Smooth muscle cell (in vitro differentiated cells): ENCODE measurements around the gene MDC1. TPM values are rescaled to one million over a fixed set of nuclear protein-coding genes. Genes with fewer than 3 reads are reported as not detected.
"Not testable (repeated sequence)": the region's sequence is repeated elsewhere in the genome, so short reads cannot be mapped to it uniquely, and the experiment has no call there.

ENCODE experiments used
- DNase-seq: peaks from one replicate; lab custom pipeline; 2025; ENCODE audit not compliant: unreplicated experiment; lab: John Stamatoyannopoulos, UW
- H2AFZ ChIP-seq: fragments of 200-600 bp; sonication (generic); 2 replicates; pipeline ENCODE4 v1.6.0; 2016; ENCODE audit warnings: antibody characterized with exemption, low read depth, mild to moderate bottlenecking
- H3F3A ChIP-seq: fragments of 200-600 bp; sonication (generic); 2 replicates; pipeline ENCODE4 v1.6.0; 2017; ENCODE audit warnings: antibody characterized with exemption, low read depth
- H3K27ac ChIP-seq: fragments of 200-600 bp; sonication (generic); 2 replicates; pipeline ENCODE4 v1.5.1; 2016; ENCODE audit warnings: low read depth, mild to moderate bottlenecking
- H3K27me3 ChIP-seq: fragments of 200-600 bp; sonication (generic); 2 replicates; pipeline ENCODE4 v1.6.1; 2016; ENCODE audit warnings: low read depth, mild to moderate bottlenecking
- H3K36me3 ChIP-seq: fragments of 200-600 bp; sonication (generic); 2 replicates; pipeline ENCODE4 v1.5.1; 2016; ENCODE audit warnings: low read depth
- H3K4me1 ChIP-seq: fragments of 200-600 bp; sonication (generic); 2 replicates; pipeline ENCODE4 v1.5.1; 2016; ENCODE audit warnings: low read depth
- H3K4me2 ChIP-seq: fragments of 200-600 bp; sonication (generic); 2 replicates; pipeline ENCODE4 v1.6.0; 2016; ENCODE audit warnings: mild to moderate bottlenecking
- H3K4me3 ChIP-seq: fragments of 200-600 bp; sonication (generic); 2 replicates; pipeline ENCODE4 v1.5.1; 2016; ENCODE audit warnings: mild to moderate bottlenecking
- H3K79me2 ChIP-seq: fragments of 200-600 bp; sonication (generic); 2 replicates; pipeline ENCODE4 v1.6.0; 2016; ENCODE audit warnings: low read depth, mild to moderate bottlenecking
- H3K9ac ChIP-seq: fragments of 200-600 bp; sonication (generic); 2 replicates; pipeline ENCODE4 v1.6.0; 2016; ENCODE audit warnings: low read depth
- H3K9me3 ChIP-seq: fragments of 200-600 bp; sonication (generic); replicated peaks from 2 replicates; pipeline ENCODE4 v1.5.1; 2016; ENCODE audit warnings: low read depth
- H4K20me1 ChIP-seq: fragments of 200-600 bp; sonication (generic); 2 replicates; pipeline ENCODE4 v1.6.0; 2016; ENCODE audit warnings: low read depth
- CTCF ChIP-seq: fragments of 200-600 bp; sonication (generic); IDR thresholded peaks from 2 replicates; pipeline ENCODE4 v1.5.1; 2017; ENCODE audit warnings: borderline replicate concordance, mild to moderate bottlenecking, antibody characterized with exemption; ENCODE audit not compliant: insufficient read depth, poor library complexity, severe bottlenecking
- WGBS: methylation state at CpG from one replicate; pipeline ENCODE4 v1.1.7; 2016; ENCODE audit warnings: low lambda C conversion rate; 5-methylcytosine and 5-hydroxymethylcytosine counted together
- polyA plus RNA-seq: library from polyadenylated mRNA; unstranded; fragments of >200 nt; fragmentation: Nextera tagmentation; extraction: Ambion mirVana; gene quantifications from 2 replicates; pipeline ENCODE4 v1.2.1, GENCODE V29; 2016
- total RNA-seq: library from RNA; depleted of rRNA; stranded (reverse); fragments of >200 nt; gene quantifications from 2 replicates; pipeline ENCODE4 v1.2.3, GENCODE V29; 2014

MDC1 gene
- total and polyA plus RNA-seq, 2 experiments from 2014 or later = 7.0 to 17.1 TPM

DNA sequence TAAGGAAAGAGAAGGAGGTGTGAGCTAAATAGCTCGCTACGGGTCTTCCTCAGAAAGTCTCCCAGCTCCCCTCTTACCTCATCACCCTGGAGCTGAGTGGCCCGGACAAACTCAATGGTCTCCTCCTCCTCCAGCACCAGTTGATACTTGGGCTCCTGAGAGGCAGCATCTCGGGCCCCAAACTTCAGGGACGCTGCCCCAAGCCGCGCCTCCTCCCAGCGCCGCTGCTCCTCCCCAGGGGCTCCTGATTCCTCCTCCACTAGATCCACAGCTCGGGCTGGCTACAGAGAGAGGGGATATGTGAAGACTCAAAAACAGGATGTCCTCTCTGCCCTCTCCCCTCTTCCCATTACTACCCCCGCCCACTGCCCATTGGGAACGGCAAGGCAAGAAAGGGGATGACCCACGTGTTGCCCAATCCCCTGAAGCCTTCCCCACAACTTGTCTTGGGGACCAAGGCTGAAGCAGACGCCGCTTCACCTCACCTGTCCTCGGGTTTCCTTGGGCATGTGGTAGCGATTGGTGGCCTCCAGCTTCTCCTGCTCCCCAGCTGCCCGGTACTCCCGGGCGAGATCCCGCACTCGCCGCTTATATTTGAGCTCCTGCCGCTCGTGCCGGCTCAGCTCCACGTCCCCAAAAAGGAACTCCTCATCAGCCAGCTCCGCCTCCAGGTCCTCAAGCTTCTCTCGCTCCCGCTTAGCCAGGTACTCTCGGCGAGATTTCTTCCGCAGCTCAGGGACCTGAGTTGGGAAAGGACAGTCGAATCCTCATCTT, 51.9 kb downstream of the MDC1 start:
- Histone ChIP-seq H3K4me2 (no peak overlapping the region), H3F3A (no peaks in the 10 kb centered on the region), H3K9ac (no peak overlapping the region), H3K9me3 (no peaks in the 10 kb centered on the region), H2AFZ (no peak overlapping the region), H3K4me1 (no peaks in the 10 kb centered on the region), H3K36me3 (peaks cover 3% of the 10 kb centered on the region), H4K20me1 (no peaks in the 10 kb centered on the region), H3K79me2 (no peaks in the 10 kb centered on the region), H3K27me3 (no peaks in the 10 kb centered on the region), H3K27ac (no peak overlapping the region), H3K4me3 (no peak overlapping the region)
- DNase-seq = no peak
- TF ChIP-seq CTCF = no peak
- WGBS = 97% methylated on average over 34 of the region's 34 CpGs

GRCh38 chr6:30657922-30658321, 59.2 kb downstream of the MDC1 start:
- H3K9me3 ChIP-seq, H2AFZ ChIP-seq, H3K79me2 ChIP-seq, H3K4me1 ChIP-seq, H3K36me3 ChIP-seq, H3K9ac ChIP-seq, DNase-seq, H3K27me3 ChIP-seq, H3F3A ChIP-seq, H3K27ac ChIP-seq, H3K4me2 ChIP-seq, H3K4me3 ChIP-seq, H4K20me1 ChIP-seq: not testable (repeated sequence)
- 94% methylated on average over 5 of the region's 5 CpGs for WGBS

- TF ChIP-seq CTCF = no peak
- Histone ChIP-seq H3K9me3 (no peaks in the 10 kb centered on the region), H4K20me1 (no peaks in the 10 kb centered on the region), H3K9ac (no peak overlapping the region), H3F3A (no peaks in the 10 kb centered on the region), H3K27me3 (no peaks in the 10 kb centered on the region), H3K27ac (no peak overlapping the region), H3K4me2 (no peak overlapping the region), H3K79me2 (no peaks in the 10 kb centered on the region), H3K4me1 (no peaks in the 10 kb centered on the region), H3K4me3 (no peak overlapping the region), H3K36me3 (peaks cover 3% of the 10 kb centered on the region), H2AFZ (no peak overlapping the region)
- DNase-seq = no peak
These were observed 59.6 kb downstream of the MDC1 start for GRCh38 chr6:30657454-30657853.

- Histone ChIP-seq H3K36me3 (peaks cover 7% of the 10 kb centered on the region), H2AFZ (no peak overlapping the region), H3K4me3 (no peak overlapping the region), H3K9me3 (no peaks in the 10 kb centered on the region), H3K27ac (no peak overlapping the region), H3K79me2 (no peaks in the 10 kb centered on the region), H4K20me1 (no peaks in the 10 kb centered on the region), H3F3A (no peaks in the 10 kb centered on the region), H3K27me3 (no peaks in the 10 kb centered on the region), H3K9ac (no peak overlapping the region), H3K4me2 (no peak overlapping the region), H3K4me1 (no peaks in the 10 kb centered on the region)
- WGBS = 93% methylated on average over 7 of the region's 7 CpGs
- no peak for TF ChIP-seq CTCF
- DNase-seq = no peak
These were observed 60.6 kb downstream of the MDC1 start for GRCh38 chr6:30656513-30656912.
